ENCODE data around the gene TMEM18. TPM values are rescaled to one million over a fixed set of nuclear protein-coding genes. Genes with fewer than 3 reads are reported as not detected.

Gene TMEM18
- polyA plus RNA-seq, 1 of the 3 experiments (the other 2 are of a cell fraction) = 29.3 TPM

DNA sequence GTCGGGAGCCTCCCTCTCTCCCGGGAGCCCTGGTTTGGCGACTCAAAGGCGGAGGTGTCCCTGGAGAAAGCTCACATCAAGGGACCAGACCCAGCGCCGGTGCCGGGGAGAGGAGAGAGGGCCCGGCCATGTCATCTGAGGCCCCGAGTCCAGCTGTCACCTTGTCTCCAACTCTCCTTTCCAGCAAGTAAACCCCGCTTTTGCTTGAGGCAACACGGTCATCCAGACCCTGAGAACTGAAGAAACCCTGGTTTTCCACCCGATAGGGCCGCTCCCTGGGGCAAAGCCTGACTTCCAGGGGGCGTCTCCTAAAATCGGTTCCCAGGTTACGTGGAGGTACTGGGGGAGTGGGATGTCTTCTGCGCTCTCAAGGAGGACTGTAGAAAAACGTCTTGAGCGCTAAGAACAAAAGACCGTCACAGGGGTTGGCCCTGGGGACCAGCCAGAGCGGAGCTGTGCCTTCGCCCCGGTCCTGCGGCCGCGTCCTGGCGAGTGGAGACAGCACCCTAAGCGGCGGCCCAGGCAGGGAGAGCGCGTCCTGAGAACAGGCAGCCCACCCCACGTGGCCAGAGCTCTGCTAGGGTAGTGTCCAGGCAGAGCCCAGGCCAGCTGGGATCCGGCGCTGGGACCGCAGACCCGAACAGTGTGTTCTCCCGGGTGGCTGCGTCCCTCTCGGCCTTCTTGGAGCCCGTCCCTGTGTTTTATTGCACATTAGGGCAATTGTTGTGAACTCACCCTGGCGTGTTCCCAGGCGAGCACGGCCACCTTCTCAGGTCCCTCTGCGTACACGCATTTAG, 55.7 kb downstream of the TMEM18 start:
- Histone ChIP-seq H3K9me2 (no peaks in the 10 kb centered on the region), H3K9me3 (no peaks in the 10 kb centered on the region; the same call in 1 of the 2 replicates), H3K79me2 (ENCODE audit: insufficient read depth) (no peaks in the 10 kb centered on the region), H3K36me3 (replicated peaks in 1 of 2; ENCODE audit: control insufficient read depth in 1 of 2, insufficient read depth in 2 of 2, low read length in 1 of 2) (no peaks in the 10 kb centered on the region), H3K4me2 (no peak overlapping the region), H4K20me1 (ENCODE audit: insufficient read depth) (no peaks in the 10 kb centered on the region), H3K27me3 (ENCODE audit: insufficient read depth) (no peaks in the 10 kb centered on the region), H3K4me1 (ENCODE audit: control insufficient read depth in 1 of 2, insufficient read depth in 2 of 2, low read depth in 1 of 2, low read length in 1 of 2) (peaks cover 0 to 31% of the 10 kb centered on the region in 2 experiments; a peak in 2 of 4 replicates), H3K4me3 (ENCODE audit: low read depth in 2 of 2, low read length in 1 of 2) (no peak overlapping the region), H2AFZ (ENCODE audit: low read depth) (no peak overlapping the region), H3F3A (replicated peaks; ENCODE audit: insufficient read depth) (no peaks in the 10 kb centered on the region), H3K27ac (ENCODE audit: low read depth in 2 of 2, low read length in 1 of 2) (no peak overlapping the region), H3K9ac (no peak overlapping the region)
- POLR2A ChIA-PET = no interaction called here
- CTCF ChIA-PET = interaction anchor here (0.7 to 5.9 kb wide), 7 partner anchors 10 to 259 kb away, joined by 3 to 39 read pairs (median 3); no protein-coding TSS in a partner anchor
- no peak for DNase-seq
- WGBS (ENCODE audit: low lambda C conversion rate) = 74% methylated on average over 43 of the region's 45 CpGs
- TF ChIP-seq YY1 (IDR thresholded peaks at IDR 0.05; ENCODE audit: low read depth) = no peak
- no peak for TF ChIP-seq SMC3 (IDR thresholded peaks at IDR 0.05; ENCODE audit: low read depth, low read length)
- TF ChIP-seq RFX5 (IDR thresholded peaks at IDR 0.05; ENCODE audit: low read length) = no peak
- TF ChIP-seq, protein P1, sequence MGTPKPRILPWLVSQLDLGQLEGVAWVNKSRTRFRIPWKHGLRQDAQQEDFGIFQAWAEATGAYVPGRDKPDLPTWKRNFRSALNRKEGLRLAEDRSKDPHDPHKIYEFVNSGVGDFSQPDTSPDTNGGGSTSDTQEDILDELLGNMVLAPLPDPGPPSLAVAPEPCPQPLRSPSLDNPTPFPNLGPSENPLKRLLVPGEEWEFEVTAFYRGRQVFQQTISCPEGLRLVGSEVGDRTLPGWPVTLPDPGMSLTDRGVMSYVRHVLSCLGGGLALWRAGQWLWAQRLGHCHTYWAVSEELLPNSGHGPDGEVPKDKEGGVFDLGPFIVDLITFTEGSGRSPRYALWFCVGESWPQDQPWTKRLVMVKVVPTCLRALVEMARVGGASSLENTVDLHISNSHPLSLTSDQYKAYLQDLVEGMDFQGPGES (IDR thresholded peaks at IDR 0.05; ENCODE audit: low read depth, low read length) = no peak
- no peak for TF ChIP-seq ELF1 (IDR thresholded peaks at IDR 0.05)
- TF ChIP-seq RXRA (IDR thresholded peaks at IDR 0.05; ENCODE audit: borderline replicate concordance, low read depth) = no peak
- TF ChIP-seq EZH2phosphoT487 (IDR thresholded peaks at IDR 0.05; ENCODE audit: borderline replicate concordance, low read depth) = no peak
- TF ChIP-seq TCF12 (IDR thresholded peaks at IDR 0.05) = no peak
- TF ChIP-seq NRF1 (IDR thresholded peaks at IDR 0.05; ENCODE audit: low read depth, low read length) = no peak
- no peak for TF ChIP-seq RCOR1 (IDR thresholded peaks at IDR 0.05; ENCODE audit: low read length)
- no peak for TF ChIP-seq EP300 (IDR thresholded peaks at IDR 0.05; ENCODE audit: borderline replicate concordance in 1 of 2, low read depth in 1 of 2, low read length in 1 of 2)
- TF ChIP-seq, protein P2, sequence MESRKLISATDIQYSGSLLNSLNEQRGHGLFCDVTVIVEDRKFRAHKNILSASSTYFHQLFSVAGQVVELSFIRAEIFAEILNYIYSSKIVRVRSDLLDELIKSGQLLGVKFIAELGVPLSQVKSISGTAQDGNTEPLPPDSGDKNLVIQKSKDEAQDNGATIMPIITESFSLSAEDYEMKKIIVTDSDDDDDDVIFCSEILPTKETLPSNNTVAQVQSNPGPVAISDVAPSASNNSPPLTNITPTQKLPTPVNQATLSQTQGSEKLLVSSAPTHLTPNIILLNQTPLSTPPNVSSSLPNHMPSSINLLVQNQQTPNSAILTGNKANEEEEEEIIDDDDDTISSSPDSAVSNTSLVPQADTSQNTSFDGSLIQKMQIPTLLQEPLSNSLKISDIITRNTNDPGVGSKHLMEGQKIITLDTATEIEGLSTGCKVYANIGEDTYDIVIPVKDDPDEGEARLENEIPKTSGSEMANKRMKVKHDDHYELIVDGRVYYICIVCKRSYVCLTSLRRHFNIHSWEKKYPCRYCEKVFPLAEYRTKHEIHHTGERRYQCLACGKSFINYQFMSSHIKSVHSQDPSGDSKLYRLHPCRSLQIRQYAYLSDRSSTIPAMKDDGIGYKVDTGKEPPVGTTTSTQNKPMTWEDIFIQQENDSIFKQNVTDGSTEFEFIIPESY (IDR thresholded peaks at IDR 0.05; ENCODE audit: borderline replicate concordance, low read depth) = no peak
- TF ChIP-seq SIN3A (IDR thresholded peaks at IDR 0.05; ENCODE audit: borderline replicate concordance, low read depth, low read length) = no peak
- TF ChIP-seq TAF1 (IDR thresholded peaks at IDR 0.05; ENCODE audit: borderline replicate concordance, low read depth, low read length) = no peak
- TF ChIP-seq, protein P3, sequence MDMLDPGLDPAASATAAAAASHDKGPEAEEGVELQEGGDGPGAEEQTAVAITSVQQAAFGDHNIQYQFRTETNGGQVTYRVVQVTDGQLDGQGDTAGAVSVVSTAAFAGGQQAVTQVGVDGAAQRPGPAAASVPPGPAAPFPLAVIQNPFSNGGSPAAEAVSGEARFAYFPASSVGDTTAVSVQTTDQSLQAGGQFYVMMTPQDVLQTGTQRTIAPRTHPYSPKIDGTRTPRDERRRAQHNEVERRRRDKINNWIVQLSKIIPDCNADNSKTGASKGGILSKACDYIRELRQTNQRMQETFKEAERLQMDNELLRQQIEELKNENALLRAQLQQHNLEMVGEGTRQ (IDR thresholded peaks at IDR 0.05; ENCODE audit: borderline replicate concordance, low read depth, low read length) = no peak
- TF ChIP-seq, protein P4, sequence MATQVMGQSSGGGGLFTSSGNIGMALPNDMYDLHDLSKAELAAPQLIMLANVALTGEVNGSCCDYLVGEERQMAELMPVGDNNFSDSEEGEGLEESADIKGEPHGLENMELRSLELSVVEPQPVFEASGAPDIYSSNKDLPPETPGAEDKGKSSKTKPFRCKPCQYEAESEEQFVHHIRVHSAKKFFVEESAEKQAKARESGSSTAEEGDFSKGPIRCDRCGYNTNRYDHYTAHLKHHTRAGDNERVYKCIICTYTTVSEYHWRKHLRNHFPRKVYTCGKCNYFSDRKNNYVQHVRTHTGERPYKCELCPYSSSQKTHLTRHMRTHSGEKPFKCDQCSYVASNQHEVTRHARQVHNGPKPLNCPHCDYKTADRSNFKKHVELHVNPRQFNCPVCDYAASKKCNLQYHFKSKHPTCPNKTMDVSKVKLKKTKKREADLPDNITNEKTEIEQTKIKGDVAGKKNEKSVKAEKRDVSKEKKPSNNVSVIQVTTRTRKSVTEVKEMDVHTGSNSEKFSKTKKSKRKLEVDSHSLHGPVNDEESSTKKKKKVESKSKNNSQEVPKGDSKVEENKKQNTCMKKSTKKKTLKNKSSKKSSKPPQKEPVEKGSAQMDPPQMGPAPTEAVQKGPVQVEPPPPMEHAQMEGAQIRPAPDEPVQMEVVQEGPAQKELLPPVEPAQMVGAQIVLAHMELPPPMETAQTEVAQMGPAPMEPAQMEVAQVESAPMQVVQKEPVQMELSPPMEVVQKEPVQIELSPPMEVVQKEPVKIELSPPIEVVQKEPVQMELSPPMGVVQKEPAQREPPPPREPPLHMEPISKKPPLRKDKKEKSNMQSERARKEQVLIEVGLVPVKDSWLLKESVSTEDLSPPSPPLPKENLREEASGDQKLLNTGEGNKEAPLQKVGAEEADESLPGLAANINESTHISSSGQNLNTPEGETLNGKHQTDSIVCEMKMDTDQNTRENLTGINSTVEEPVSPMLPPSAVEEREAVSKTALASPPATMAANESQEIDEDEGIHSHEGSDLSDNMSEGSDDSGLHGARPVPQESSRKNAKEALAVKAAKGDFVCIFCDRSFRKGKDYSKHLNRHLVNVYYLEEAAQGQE (IDR thresholded peaks at IDR 0.05; ENCODE audit: low read depth, low read length) = no peak

All from SK-N-SH (cell line).